Brain (organoid and tissue), 1 donor: ENCODE results near the gene OR5F1. TPM values are rescaled to one million over a fixed set of nuclear protein-coding genes. Genes with fewer than 3 reads are reported as not detected.

Experiments
- polyA plus RNA-seq: library from polyadenylated mRNA; stranded (reverse); fragments of 350-450 nt; fragmentation: Illumina TruSeq; extraction: RNeasy Lipid Tissue Mini Kit (QIAGEN cat#74804); gene quantifications from one replicate; pipeline ENCODE4 v1.2.3, GENCODE V29; 2015; ENCODE audit warnings: low read depth, low replicate concordance; ENCODE audit not compliant: insufficient read depth

Gene OR5F1
- polyA plus RNA-seq, 1 donor from 2014 or later: not detected

Other genes starting within 250 kb of the OR5F1 start
- gene OR5D13, start 221.2 kb downstream of the OR5F1 start, polyA plus RNA-seq: not detected
- gene OR5D14, start 199.1 kb downstream of the OR5F1 start, polyA plus RNA-seq: not detected
- gene OR5L1, start 183.3 kb downstream of the OR5F1 start, polyA plus RNA-seq: not detected
- not detected for gene OR5D18, start 175.0 kb downstream of the OR5F1 start, polyA plus RNA-seq
- gene OR5L2, start 167.4 kb downstream of the OR5F1 start, polyA plus RNA-seq: not detected
- not detected for gene OR5D16, start 155.9 kb downstream of the OR5F1 start, polyA plus RNA-seq
- gene TRIM51, start 111.3 kb downstream of the OR5F1 start, polyA plus RNA-seq: not detected
- gene OR5W2, start 80.0 kb downstream of the OR5F1 start, polyA plus RNA-seq: not detected
- not detected for gene OR5I1, start 58.2 kb downstream of the OR5F1 start, polyA plus RNA-seq
- not detected for gene OR10AG1, start 24.7 kb downstream of the OR5F1 start, polyA plus RNA-seq
- gene OR5AS1, start 33.0 kb upstream of the OR5F1 start, polyA plus RNA-seq: not detected
- not detected for gene OR8I2, start 98.7 kb upstream of the OR5F1 start, polyA plus RNA-seq
- gene OR8H2, start 109.1 kb upstream of the OR5F1 start, polyA plus RNA-seq: not detected
- not detected for gene OR8H3, start 127.7 kb upstream of the OR5F1 start, polyA plus RNA-seq
- gene OR8J3, start 145.6 kb upstream of the OR5F1 start, polyA plus RNA-seq: not detected
- gene OR8K5, start 165.7 kb upstream of the OR5F1 start, polyA plus RNA-seq: not detected
- not detected for gene OR5J2, start 182.0 kb upstream of the OR5F1 start, polyA plus RNA-seq
- gene OR5T2, start 239.6 kb upstream of the OR5F1 start, polyA plus RNA-seq: not detected